BLaER1 treated with 17β-estradiol and CSF1 and Interleukin-3, amounts not matched to agents 10 nM and 100 nM (cell line): ENCODE results near the gene NR0B2.

Experiments
- H3K27ac ChIP-seq, 11 experiments: shearing (Covaris generic); formaldehyde crosslinking; 2 replicates each; pipeline ENCODE4 v1.8.1; 2022
- H3K27me3 ChIP-seq, 11 experiments: shearing (Covaris generic); formaldehyde crosslinking; 2 replicates each; pipeline ENCODE4 v1.8.1; 2022
- H3K36me3 ChIP-seq, 11 experiments: shearing (Covaris generic); formaldehyde crosslinking; 2 replicates each; pipeline ENCODE4 v1.8.1; 2022
- H3K4me1 ChIP-seq, 10 experiments: shearing (Covaris generic); formaldehyde crosslinking; 2 replicates each; pipeline ENCODE4 v1.8.1; 2022
- H3K4me2 ChIP-seq, 11 experiments: shearing (Covaris generic); formaldehyde crosslinking; 2 replicates each; pipeline ENCODE4 v1.8.1; 2022
- H3K4me3 ChIP-seq, 10 experiments: shearing (Covaris generic); formaldehyde crosslinking; 2 replicates each; pipeline ENCODE4 v1.8.1; 2022
- H3K9ac ChIP-seq, 11 experiments: shearing (Covaris generic); formaldehyde crosslinking; 2 replicates each; pipeline ENCODE4 v1.8.1; 2022
- H3K9me3 ChIP-seq, 11 experiments: shearing (Covaris generic); formaldehyde crosslinking; replicated peaks in 1 of 11; 2 replicates each; pipeline ENCODE4 v1.8.1; 2022
- H4K20me1 ChIP-seq, 11 experiments: shearing (Covaris generic); formaldehyde crosslinking; 2 replicates each; pipeline ENCODE4 v1.8.1; 2022
- Cebpa-rat ChIP-seq, 11 experiments: shearing (Covaris generic); IDR thresholded peaks; 2 replicates each; pipeline ENCODE4 v1.8.1; 2022

The NR0B2 gene, protein sequence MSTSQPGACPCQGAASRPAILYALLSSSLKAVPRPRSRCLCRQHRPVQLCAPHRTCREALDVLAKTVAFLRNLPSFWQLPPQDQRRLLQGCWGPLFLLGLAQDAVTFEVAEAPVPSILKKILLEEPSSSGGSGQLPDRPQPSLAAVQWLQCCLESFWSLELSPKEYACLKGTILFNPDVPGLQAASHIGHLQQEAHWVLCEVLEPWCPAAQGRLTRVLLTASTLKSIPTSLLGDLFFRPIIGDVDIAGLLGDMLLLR

DNA sequence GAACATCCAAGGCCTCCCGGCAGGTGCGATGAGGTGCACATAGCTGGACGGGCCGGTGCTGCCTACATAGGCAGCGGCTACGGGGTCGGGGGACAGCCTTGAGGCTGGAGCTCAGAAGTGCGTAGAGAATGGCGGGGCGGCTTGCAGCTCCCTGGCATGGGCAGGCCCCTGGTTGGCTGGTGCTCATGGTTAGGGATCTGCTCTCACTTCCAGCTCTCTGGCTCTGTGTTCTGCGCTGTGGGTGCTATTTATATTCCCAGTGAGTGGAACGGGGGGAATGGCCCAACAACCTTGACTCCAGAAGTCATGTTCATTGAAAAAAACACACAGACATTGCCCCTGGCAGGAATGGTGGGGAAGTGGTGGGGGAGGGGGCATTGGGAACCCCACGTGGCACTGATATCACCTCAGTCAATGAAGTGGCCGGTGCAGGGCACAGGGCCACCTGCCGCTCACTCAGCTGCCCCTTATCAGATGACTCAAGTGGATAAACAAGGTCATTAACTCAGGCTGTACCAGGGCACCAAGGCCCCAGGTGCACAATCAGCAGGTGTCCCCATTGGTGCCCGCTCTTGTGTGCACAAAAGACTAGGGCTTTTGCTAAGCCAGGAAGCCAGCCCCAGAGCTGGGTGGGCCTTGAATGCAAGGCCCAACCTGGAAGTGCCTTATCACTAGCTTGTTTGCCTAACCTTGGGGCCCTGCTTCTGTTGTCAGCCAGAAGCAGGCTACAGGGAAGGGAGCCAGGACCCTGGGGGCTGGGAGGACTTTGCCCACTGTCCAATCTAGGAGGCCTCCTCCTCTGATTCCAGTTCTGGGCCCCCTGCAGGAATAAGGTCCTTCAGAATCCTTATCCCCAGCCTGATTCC lies at the start of gene NR0B2:
Gene NR0B2, minus strand, starts transcription at position 222 of the 866 bp plus-strand sequence. Its CDS starts 35 bp downstream, at position 187.
- Histone ChIP-seq H3K36me3 (no peaks in the 10 kb centered on the region), H3K4me2 (no peak within 1 kb of the TSS), H3K27ac (no peak within 1 kb of the TSS), H3K4me1 (no peaks in the 10 kb centered on the region), H3K9me3 (no peaks in the 10 kb centered on the region), H3K27me3 (no peaks in the 10 kb centered on the region), H4K20me1 (no peaks in the 10 kb centered on the region), H3K4me3 (no peak within 1 kb of the TSS), H3K9ac (no peak within 1 kb of the TSS)
- no peak for TF ChIP-seq Cebpa-rat (IDR thresholded peaks at IDR 0.05)

DNA sequence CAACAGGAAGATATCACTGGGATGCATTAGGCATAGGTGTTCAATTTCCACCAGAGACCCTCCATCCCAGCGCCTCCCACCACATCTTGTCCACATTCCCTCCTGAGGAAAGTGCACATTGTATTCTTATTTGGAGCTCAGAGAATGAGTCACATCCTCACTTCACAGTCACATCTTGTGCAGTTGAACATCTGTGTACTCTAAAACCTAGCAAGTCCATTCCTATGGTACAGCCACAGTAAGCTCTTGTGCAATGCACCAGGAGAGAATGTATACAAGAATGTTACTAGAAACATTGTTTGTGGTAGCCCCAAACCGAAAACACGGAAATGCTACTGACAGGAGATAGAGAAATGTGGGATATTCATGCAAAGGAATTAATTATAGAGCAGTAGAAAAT lies 48.1 kb upstream of the NR0B2 start:
- peak in 4 of 11 experiments; percentile 32 to 80 (median 50); a peak in 5 of 22 replicates for TF ChIP-seq Cebpa-rat (IDR thresholded peaks at IDR 0.05)
- H4K20me1 ChIP-seq = no peaks in the 10 kb centered on the region
- peaks cover 32 to 48% (median 40%) of the 10 kb centered on the region in 11 experiments for H3K27me3 ChIP-seq
- H3K4me1 ChIP-seq = peaks cover 18 to 71% (median 55%) of the 10 kb centered on the region in 10 experiments
- peaks cover 0 to 4% (median 0%) of the 10 kb centered on the region in 11 experiments; a peak in 3 of 22 replicates for H3K9me3 ChIP-seq
- H3K9ac ChIP-seq = peak overlapping the region in 3 of 11 experiments; percentile 6 to 55 (median 14); a peak in 2 of 22 replicates
- no peak overlapping the region for H3K4me3 ChIP-seq
- H3K36me3 ChIP-seq = no peaks in the 10 kb centered on the region
- H3K27ac ChIP-seq = peak overlapping the region in 7 of 11 experiments; percentile 36 to 76 (median 50); a peak in 13 of 22 replicates
- H3K4me2 ChIP-seq = peak overlapping the region in 10 of 11 experiments; percentile 9 to 82 (median 65); a peak in 17 of 22 replicates

- peaks cover 18 to 58% (median 50%) of the 10 kb centered on the region in 10 experiments for H3K4me1 ChIP-seq
- H3K36me3 ChIP-seq = peaks cover 0 to 4% (median 0%) of the 10 kb centered on the region in 11 experiments; a peak in 1 of 22 replicates
- peaks cover 32 to 48% (median 40%) of the 10 kb centered on the region in 11 experiments for H3K27me3 ChIP-seq
- TF ChIP-seq Cebpa-rat (IDR thresholded peaks at IDR 0.05) = no peak
- H3K4me2 ChIP-seq = peak overlapping the region in 9 of 11 experiments; percentile 51 to 82 (median 69); a peak in 16 of 22 replicates
- no peaks in the 10 kb centered on the region for H4K20me1 ChIP-seq
- peak overlapping the region in 2 of 11 experiments; percentile 73 to 76; a peak in 2 of 22 replicates for H3K27ac ChIP-seq
- H3K4me3 ChIP-seq = no peak overlapping the region
- H3K9me3 ChIP-seq = peaks cover 0 to 15% (median 9%) of the 10 kb centered on the region in 11 experiments; a peak in 15 of 22 replicates
- H3K9ac ChIP-seq = no peak overlapping the region
These were observed 46.8 kb upstream of the NR0B2 start for GRCh38 chr1:26960625-26960966.

DNA sequence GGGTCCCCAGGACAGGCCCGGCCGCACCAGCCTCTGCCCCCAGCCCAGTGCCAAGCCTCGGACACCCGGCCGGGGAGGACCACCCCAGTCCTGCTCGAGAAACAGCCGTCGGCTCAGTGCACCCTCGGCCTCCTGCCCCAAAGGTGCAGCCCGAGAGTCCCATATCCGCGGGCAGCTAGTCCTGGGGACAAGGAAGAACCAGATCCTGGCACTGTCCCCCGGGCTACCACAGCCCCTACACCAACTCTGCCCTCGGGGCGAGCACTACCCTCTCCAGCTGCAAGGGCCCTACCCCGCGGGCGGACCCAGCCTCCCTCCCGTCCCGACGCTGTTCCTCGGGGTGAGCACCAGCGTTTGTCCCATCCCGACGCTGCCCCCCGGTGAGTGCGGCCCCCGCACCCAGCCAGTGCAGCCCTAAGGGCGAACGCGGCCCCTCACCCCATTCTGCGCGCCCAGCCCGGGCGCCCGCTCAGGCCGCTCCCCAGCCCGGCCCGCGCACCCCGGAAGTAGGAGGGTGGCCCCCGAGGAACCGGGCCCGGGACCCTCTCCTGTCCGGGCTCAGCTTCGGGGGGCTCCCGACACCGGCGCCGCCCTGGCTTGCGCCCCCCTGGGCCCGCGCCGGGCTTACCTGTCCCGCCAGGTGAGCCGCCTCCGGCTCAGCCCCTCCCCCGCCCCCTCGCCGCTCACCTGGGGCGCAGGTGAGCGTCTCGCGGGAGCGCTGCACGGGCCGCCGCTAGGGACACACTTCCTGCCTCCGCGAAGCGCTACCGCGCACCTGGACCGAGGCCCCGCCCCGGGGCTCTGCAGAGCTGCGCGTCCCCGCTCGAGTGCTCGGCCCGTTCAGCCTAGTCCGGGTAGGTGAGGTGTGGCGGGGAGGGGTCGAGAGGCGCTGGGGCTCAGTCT lies 46.2 kb upstream of the NR0B2 start, which contains the start of gene KDF1:
Gene KDF1, minus strand, starts transcription at position 747 of the 903 bp plus-strand sequence. CDS start 8,088 bp downstream, outside the sequence.
- Histone ChIP-seq H3K9ac (peak within 1 kb of the TSS in 2 of 11 experiments; percentile 6 to 55; a peak in 2 of 22 replicates), H3K9me3 (peaks cover 0 to 18% (median 12%) of the 10 kb centered on the region in 11 experiments; a peak in 15 of 22 replicates), H3K27me3 (peaks cover 32 to 48% (median 40%) of the 10 kb centered on the region in 11 experiments), H3K27ac (peak within 1 kb of the TSS in 7 of 11 experiments; percentile 36 to 76 (median 45); a peak in 14 of 22 replicates), H4K20me1 (no peaks in the 10 kb centered on the region), H3K4me2 (peak within 1 kb of the TSS; percentile 39 to 82 (median 69)), H3K4me1 (peaks cover 18 to 55% (median 49%) of the 10 kb centered on the region in 10 experiments), H3K36me3 (peaks cover 0 to 4% (median 0%) of the 10 kb centered on the region in 11 experiments; a peak in 1 of 22 replicates), H3K4me3 (peak within 1 kb of the TSS in 3 of 10 experiments; percentile 2 to 38 (median 34); a peak in 3 of 20 replicates)
- no peak for TF ChIP-seq Cebpa-rat (IDR thresholded peaks at IDR 0.05)

DNA sequence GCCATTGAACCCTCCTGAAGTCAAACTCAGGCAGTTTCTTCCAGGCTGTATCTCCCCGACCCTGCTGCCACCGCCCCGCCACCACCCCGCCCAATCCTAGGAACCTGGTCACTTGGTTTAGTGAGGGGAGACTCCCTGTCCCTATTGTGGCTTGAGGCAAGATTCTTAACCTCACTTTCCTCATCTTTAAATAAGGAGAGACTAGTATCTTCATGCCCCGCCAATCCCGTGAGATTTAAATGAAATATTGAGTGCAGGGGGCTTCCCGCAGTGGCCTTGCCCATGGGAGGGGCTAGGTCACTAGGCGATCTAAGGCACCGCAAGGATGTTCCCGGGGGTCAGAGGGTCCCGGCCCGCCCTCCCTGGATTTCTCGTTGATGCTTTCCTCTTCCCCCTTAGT lies 45.5 kb upstream of the NR0B2 start:
- H3K4me1 ChIP-seq = peaks cover 18 to 48% (median 44%) of the 10 kb centered on the region in 10 experiments
- no peak overlapping the region for H3K27ac ChIP-seq
- H3K36me3 ChIP-seq = peaks cover 0 to 4% (median 0%) of the 10 kb centered on the region in 11 experiments; a peak in 1 of 22 replicates
- no peak overlapping the region for H3K4me2 ChIP-seq
- no peak overlapping the region for H3K9ac ChIP-seq
- H3K27me3 ChIP-seq = peaks cover 32 to 48% (median 40%) of the 10 kb centered on the region in 11 experiments
- H3K9me3 ChIP-seq = peaks cover 0 to 18% (median 12%) of the 10 kb centered on the region in 11 experiments; a peak in 15 of 22 replicates
- H3K4me3 ChIP-seq = no peak overlapping the region
- no peaks in the 10 kb centered on the region for H4K20me1 ChIP-seq
- TF ChIP-seq Cebpa-rat (IDR thresholded peaks at IDR 0.05) = no peak

DNA sequence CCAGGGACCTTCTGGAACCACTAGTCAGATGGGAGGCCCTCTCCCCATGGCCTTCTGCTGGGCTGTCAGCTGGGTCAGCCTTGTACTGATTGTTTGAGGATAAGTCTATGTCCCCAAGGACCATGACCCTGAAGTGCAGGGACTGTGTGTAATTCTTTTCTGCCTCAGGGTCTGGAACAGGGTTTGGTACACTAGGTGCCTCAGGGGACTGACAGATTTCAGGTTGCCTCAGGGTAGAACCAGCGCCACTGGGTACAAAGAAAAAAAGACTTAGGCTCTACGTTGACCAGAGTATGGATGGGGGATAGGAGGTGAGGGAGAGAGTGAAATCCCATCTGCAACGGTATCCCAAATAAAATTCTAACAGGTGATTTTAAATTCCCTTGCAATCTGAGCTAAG lies 43.5 kb upstream of the NR0B2 start:
- peaks cover 0 to 4% (median 0%) of the 10 kb centered on the region in 11 experiments; a peak in 1 of 22 replicates for H3K36me3 ChIP-seq
- no peaks in the 10 kb centered on the region; a peak in 1 of 22 replicates for H4K20me1 ChIP-seq
- no peak overlapping the region for H3K4me3 ChIP-seq
- H3K9ac ChIP-seq = no peak overlapping the region
- TF ChIP-seq Cebpa-rat (IDR thresholded peaks at IDR 0.05) = no peak
- peaks cover 11 to 28% (median 26%) of the 10 kb centered on the region in 10 experiments; a peak in 19 of 20 replicates for H3K4me1 ChIP-seq
- no peak overlapping the region for H3K27ac ChIP-seq
- H3K4me2 ChIP-seq = no peak overlapping the region
- H3K27me3 ChIP-seq = peaks cover 32 to 47% (median 40%) of the 10 kb centered on the region in 11 experiments
- peaks cover 0 to 18% (median 12%) of the 10 kb centered on the region in 11 experiments; a peak in 15 of 22 replicates for H3K9me3 ChIP-seq

DNA sequence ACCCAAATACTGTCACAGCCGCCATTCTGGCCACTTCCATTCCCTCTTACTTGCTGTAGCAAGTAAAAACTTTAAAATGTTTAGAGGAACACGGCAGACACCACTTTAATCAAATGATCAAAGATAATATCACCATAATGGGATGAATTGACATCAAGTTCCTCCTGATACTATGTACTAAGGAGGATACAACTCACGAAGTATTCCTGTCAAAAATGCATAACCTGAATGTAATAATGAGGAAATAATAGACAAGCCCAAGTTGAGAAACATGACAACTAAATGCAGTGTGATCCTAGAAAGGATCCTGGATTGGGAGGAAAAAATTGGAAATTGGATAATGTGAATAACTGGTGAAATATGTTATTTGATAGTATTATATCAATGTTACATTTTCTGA lies 42.5 kb upstream of the NR0B2 start:
- H3K9ac ChIP-seq = no peak overlapping the region
- peaks cover 0 to 4% (median 0%) of the 10 kb centered on the region in 11 experiments; a peak in 1 of 22 replicates for H3K36me3 ChIP-seq
- H3K27ac ChIP-seq = no peak overlapping the region
- H4K20me1 ChIP-seq = no peaks in the 10 kb centered on the region; a peak in 1 of 22 replicates
- H3K4me3 ChIP-seq = no peak overlapping the region
- no peak for TF ChIP-seq Cebpa-rat (IDR thresholded peaks at IDR 0.05)
- peaks cover 32 to 40% (median 36%) of the 10 kb centered on the region in 11 experiments for H3K27me3 ChIP-seq
- H3K4me2 ChIP-seq = no peak overlapping the region
- peaks cover 7 to 18% (median 16%) of the 10 kb centered on the region in 10 experiments; a peak in 18 of 20 replicates for H3K4me1 ChIP-seq
- H3K9me3 ChIP-seq = peaks cover 0 to 18% (median 12%) of the 10 kb centered on the region in 11 experiments; a peak in 15 of 22 replicates
